K562 (cell line): ENCODE data around the gene TBC1D25. TPM values are rescaled to one million over a fixed set of nuclear protein-coding genes. Genes with fewer than 3 reads are reported as not detected.

ENCODE experiments used
- CBFA2T2 ChIP-seq: fragments of 450-650 bp; conservative IDR thresholded peaks from 2 replicates; pipeline ENCODE4 v1.6.1; 2017; ENCODE audit warnings: mild to moderate bottlenecking
- CBX5 ChIP-seq: IDR thresholded peaks from 2 replicates; pipeline ENCODE4 v1.6.1; 2014; ENCODE audit warnings: low read depth, borderline replicate concordance
- FOXK2 ChIP-seq, 2 experiments: fragments of 450-650 bp; IDR thresholded peaks in 1 of 2; conservative IDR thresholded peaks in 1 of 2; 2 replicates each; pipeline ENCODE4 v1.6.1; 2016; ENCODE audit warnings: low read depth in 2 of 2, mild to moderate bottlenecking in 1 of 2
- FOXO4 ChIP-seq: fragments of 450-650 bp; formaldehyde crosslinking; IDR thresholded peaks from 2 replicates; pipeline ENCODE4 v1.4.0; 2020; ENCODE audit warnings: mild to moderate bottlenecking, moderate library complexity
- HEY1 ChIP-seq: fragments of 250-450 bp; sonication (Bioruptor Pico); IDR thresholded peaks from 2 replicates; pipeline ENCODE4 v1.5.0; 2020; ENCODE audit warnings: mild to moderate bottlenecking, moderate library complexity, borderline replicate concordance
- JUND ChIP-seq, 2 experiments: IDR thresholded peaks; 2 replicates in 1 of 2; 3 replicates in 1 of 2; pipeline ENCODE4 v1.6.1; 2011; ENCODE audit warnings: borderline replicate concordance in 2 of 2, low read depth in 2 of 2, low read length in 2 of 2, improper control_type of control experiment in 1 of 2, missing biosample characterization in 1 of 2, missing genetic modification characterization in 1 of 2, missing genetic modification reagents in 1 of 2
- MGA ChIP-seq: fragments of 450-650 bp; IDR thresholded peaks from 2 replicates; pipeline ENCODE4 v1.6.1; 2016; ENCODE audit warnings: mild to moderate bottlenecking, moderate library complexity
- MYC ChIP-seq, 2 experiments: fragments of 250-450 bp in 1 of 2; sonication (Bioruptor Pico) in 1 of 2; IDR thresholded peaks; 2 replicates each; pipeline versions ENCODE4 v1.5.1 to v1.6.1; 2012 to 2021; ENCODE audit warnings: low read depth in 2 of 2, borderline replicate concordance in 1 of 2, improper control_type of control experiment in 1 of 2, low read length in 1 of 2, mild to moderate bottlenecking in 1 of 2, moderate library complexity in 1 of 2
- NFYB ChIP-seq: IDR thresholded peaks from 2 replicates; pipeline ENCODE4 v1.6.1; 2011; ENCODE audit warnings: mild to moderate bottlenecking, moderate library complexity; ENCODE audit not compliant: insufficient read length; ENCODE audit errors: extremely low read depth
- RFX1 ChIP-seq: fragments of 450-650 bp; IDR thresholded peaks from 2 replicates; pipeline ENCODE4 v1.6.1; 2016; ENCODE audit warnings: mild to moderate bottlenecking, moderate library complexity
- SIX5 ChIP-seq, 2 experiments: IDR thresholded peaks; 2 replicates each; pipeline ENCODE4 v1.6.1; 2011; ENCODE audit warnings: low read length in 2 of 2, borderline replicate concordance in 1 of 2, low read depth in 1 of 2, mild to moderate bottlenecking in 1 of 2, moderate library complexity in 1 of 2; ENCODE audit not compliant: insufficient read depth in 1 of 2
- polyA plus RNA-seq, 8 experiments: library from polyadenylated mRNA; depleted of rRNA in 4 of 8; stranded (reverse) in 5 of 8; unstranded in 3 of 8; fragments of >200 nt; fragmentation: Nextera tagmentation in 2 of 8; fragmentation: Illumina TruSeq in 1 of 8; extraction: Ambion mirVana in 2 of 8; extraction: Trizol in 1 of 8; gene quantifications; 2 replicates each; pipeline versions ENCODE4 v1.2.1 to v1.2.3, GENCODE V29; 2011 to 2014; ENCODE audit warnings: inconsistent platforms in 1 of 8, missing spikeins in 1 of 8
- total RNA-seq, 7 experiments: library from RNA; depleted of rRNA in 6 of 7; stranded (reverse); fragments of >200 nt in 6 of 7; fragmentation: Illumina TruSeq in 2 of 7; extraction: Trizol in 2 of 7; gene quantifications; 2 replicates each; pipeline versions ENCODE4 v1.2.1 to v1.2.3, GENCODE V29; 2011 to 2021; ENCODE audit warnings: low replicate concordance in 1 of 7

Gene TBC1D25
- total and polyA plus RNA-seq, 9 of the 15 experiments (the other 6 are each of a cell fraction or from before 2014, with no cell fraction given), result 0.62 to 10.6 (median 3.9) TPM

- TF ChIP-seq JUND (IDR thresholded peaks at IDR 0.05; ENCODE audit: borderline replicate concordance, low read depth, low read length) (peak; percentile 59; the same call in 1 of the 2 replicates), JUND (tag; IDR thresholded peaks at IDR 0.05; ENCODE audit: borderline replicate concordance, low read depth, low read length) (no peak), MGA (peak; percentile 26; the same call in 1 of the 2 replicates), FOXK2 (conservative IDR thresholded peaks at IDR 0.05 in 1 of 2, IDR thresholded peaks at IDR 0.05 in 1 of 2; ENCODE audit: low read depth in 2 of 2) (peak in 1 of 2 experiments; percentile 20; a peak in 1 of 4 replicates), CBFA2T2 (no peak), HEY1 (CRISPR knock-in tag) (no peak), FOXO4 (CRISPR knock-in tag) (no peak), CBX5 (no peak), SIX5 (IDR thresholded peaks at IDR 0.05; ENCODE audit: borderline replicate concordance in 1 of 2, insufficient read depth in 1 of 2, low read depth in 1 of 2, low read length in 2 of 2) (no peak), MYC (IDR thresholded peaks at IDR 0.05; ENCODE audit: low read depth, low read length) (no peak), MYC (CRISPR knock-in tag; IDR thresholded peaks at IDR 0.05; ENCODE audit: borderline replicate concordance, low read depth) (no peak), RFX1 (no peak), NFYB (no peak)
These were observed 51.8 kb downstream of the TBC1D25 start (continued) for GRCh38 chrX:48591255-48591791.
